Skin epidermis (tissue), 12 donors: ENCODE data around the gene USP47.

Experiments
- H3K27ac ChIP-seq, 21 experiments: fragments of 200-600 bp; sonication (generic) in 11 of 21; one replicate each; pipeline ENCODE4 v1.5.0; 2020; ENCODE audit warnings: mild to moderate bottlenecking in 3 of 21, inconsistent platforms in 2 of 21, moderate library complexity in 2 of 21
- H3K4me3 ChIP-seq, 7 experiments: fragments of 200-600 bp; sonication (generic) in 2 of 7; one replicate each; pipeline ENCODE4 v1.5.0; 2020; ENCODE audit warnings: inconsistent platforms in 2 of 7, mild to moderate bottlenecking in 2 of 7, moderate library complexity in 1 of 7

The USP47 gene

DNA sequence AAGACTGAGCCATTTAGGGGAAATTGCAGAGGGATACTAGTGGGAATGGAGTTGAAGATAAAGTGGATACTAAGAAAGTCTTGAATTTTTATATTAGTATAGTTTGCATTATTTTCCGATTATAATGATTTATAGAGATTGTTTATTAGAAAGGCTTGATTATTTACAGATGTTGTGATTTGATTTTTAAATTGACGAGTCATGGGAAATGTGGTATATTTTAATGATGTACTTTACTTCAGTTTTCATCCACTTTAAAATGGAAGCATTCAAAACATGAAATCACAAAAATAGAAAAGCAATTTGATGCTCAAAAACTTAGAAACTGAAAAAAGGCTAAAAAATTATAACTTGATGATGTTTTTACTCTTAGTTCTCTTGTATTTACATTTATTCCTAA lies 21.2 kb downstream of the USP47 start:
- no peak overlapping the region for H3K27ac ChIP-seq

DNA sequence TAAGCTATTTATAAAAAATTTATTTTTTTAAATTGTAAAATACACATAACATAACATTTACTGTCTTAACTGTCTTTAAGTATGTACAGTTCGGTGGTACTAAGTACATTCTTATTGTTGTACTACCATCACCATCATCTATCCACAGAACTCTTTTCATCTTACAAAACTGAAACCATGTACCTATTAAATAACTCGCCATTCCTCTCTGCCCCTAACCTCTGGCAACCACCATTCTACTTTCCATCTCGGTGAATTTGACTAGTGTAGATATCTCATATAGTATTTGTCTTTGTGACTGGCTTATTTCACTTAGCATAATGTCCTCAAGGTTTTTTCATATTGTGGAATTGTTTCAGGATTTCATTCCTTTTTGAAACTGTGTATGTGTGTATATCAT lies 22.6 kb downstream of the USP47 start:
- H3K27ac ChIP-seq: no peak overlapping the region
- H3K4me3 ChIP-seq: no peak overlapping the region

More for the DNA sequence above, 21.2 kb downstream of the USP47 start:
- H3K4me3 ChIP-seq: no peak overlapping the region

DNA sequence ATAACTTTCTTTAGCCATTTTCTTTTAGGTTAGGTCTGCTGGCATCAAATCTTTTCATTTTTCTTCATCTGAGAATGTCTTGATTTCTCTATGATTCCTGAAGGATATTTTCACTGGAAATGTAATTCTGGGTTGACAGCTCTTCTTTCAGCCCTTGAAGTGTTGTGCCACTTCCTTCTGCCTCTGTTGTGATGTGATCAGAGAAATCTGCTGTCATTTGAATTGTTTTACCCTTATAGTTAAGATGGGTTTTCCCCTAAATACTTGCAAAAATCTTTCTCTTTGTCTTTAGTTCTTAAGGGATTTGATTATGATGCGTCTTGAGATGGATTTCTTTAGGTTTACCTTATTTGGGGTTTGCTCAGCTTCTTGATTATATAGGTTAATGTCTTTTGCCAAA lies 23.0 kb downstream of the USP47 start:
- Histone ChIP-seq H3K4me3 (no peak overlapping the region), H3K27ac (no peak overlapping the region)

DNA sequence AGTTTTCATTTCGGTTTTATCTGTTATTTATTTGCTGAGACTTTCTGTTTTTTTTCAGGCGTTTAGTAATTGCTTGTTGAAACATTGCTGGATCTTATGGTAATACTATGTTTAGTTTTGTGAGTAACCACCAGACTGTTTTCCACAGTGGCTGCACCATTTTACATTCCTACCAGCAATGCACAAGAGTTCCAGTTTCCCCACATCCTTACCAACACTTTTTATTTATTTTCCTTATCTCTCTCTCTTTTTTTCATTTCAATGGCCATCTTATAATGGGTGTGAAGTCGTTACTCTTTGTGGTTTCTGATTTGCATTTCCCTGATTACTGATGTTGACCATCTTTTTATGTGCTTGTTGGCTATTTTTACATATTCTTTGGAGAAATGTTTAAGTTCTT lies 23.7 kb downstream of the USP47 start:
- H3K4me3 ChIP-seq: no peak overlapping the region
- H3K27ac ChIP-seq: no peak overlapping the region

DNA sequence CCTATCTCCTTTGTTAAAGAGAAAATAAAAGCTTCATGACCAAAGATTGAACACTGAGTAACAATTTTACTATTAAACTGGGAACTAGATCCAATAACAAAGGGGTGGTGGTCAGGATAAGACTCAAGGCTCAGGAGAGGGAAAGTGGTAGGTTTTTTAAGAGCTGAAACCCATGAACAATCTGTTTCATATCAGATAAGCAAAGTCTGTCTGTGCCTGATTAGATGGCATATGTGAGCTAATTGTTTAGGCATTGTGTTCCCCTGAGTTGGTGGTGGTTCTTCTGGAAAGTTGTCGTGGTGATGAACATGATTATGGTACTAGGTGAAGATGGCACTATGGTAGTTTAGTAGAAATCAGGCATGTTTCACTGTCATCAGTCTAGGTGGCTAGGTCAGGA lies 24.4 kb downstream of the USP47 start:
- Histone ChIP-seq H3K4me3 (no peak overlapping the region), H3K27ac (no peak overlapping the region)

DNA sequence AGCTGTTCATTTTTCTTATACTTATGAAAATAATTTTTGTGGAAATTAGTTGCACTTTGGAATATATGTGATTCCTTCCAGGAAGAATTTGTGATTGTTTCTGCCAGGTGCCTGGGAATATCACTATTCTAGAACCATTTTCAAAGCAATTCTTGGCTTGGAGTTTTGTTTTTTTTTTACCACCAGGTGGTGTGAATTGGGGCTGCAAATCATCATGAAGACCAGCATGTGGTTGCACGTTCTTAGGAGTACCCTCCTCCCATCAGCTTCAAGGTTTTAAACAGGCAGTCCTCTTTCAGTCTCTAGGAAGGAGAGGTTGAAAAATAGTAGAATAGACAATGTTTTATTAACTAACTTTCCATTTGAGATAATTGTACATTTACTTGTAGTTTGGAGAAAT lies 25.9 kb downstream of the USP47 start:
- no peak overlapping the region for H3K27ac ChIP-seq
- no peak overlapping the region for H3K4me3 ChIP-seq

DNA sequence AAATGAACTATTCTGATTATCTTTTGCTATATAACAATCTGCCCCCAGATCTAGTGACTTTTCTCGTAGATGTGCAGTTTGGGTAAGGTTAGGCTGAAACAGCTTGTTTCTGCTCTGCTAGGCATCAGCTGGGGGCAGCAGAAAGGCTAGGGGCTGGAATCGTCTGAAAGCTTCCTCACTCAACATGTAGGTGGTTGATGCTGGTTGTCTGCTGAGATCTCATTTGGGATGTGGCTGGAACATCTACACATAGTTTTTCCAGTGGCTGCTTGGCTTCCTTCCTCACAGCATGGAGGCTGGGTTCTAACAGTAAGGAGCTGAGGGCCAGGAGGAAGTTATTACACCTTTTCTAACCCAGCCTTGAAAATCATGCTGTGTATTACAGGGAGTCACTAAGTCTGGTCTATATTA lies 30.2 kb downstream of the USP47 start:
- no peak overlapping the region for H3K4me3 ChIP-seq
- H3K27ac ChIP-seq: no peak overlapping the region

DNA sequence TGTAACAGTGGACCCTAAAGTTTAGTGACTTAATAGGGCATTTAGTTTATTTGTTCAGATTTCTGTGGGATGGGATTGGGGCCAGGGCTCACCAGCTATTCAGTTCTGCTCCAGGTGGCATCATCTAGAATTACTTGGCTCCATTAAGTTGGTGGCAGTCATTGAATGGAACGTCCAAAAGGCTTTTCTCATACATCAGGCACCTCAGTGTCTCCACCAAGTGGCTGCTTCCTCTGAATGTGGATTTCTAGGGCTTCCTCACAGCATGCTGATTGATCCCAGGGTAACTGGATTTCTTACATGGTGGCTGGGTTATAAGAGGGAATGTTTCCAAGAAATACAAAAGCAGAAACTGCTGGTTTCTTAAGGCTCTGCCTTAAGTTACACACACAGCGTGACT lies 34.7 kb downstream of the USP47 start:
- Histone ChIP-seq H3K4me3 (no peak overlapping the region), H3K27ac (no peak overlapping the region)

DNA sequence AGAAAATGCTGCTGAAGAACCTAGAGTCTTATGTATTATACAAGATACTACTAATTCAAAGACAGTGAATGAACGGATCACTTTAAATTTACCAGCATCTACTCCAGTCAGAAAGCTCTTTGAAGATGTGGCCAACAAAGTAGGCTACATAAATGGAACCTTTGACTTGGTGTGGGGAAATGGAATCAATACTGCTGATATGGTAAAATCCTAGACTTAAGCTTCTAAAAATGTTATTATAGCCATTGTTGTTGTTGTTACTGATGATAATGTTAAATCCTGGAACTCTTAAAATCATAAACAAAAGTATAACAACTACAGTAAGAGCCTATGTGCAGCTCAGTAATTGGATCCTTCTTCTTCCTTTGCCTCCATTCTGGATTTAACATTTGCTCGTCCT lies 38.4 kb downstream of the USP47 start:
- no peak overlapping the region for H3K4me3 ChIP-seq
- no peak overlapping the region for H3K27ac ChIP-seq

DNA sequence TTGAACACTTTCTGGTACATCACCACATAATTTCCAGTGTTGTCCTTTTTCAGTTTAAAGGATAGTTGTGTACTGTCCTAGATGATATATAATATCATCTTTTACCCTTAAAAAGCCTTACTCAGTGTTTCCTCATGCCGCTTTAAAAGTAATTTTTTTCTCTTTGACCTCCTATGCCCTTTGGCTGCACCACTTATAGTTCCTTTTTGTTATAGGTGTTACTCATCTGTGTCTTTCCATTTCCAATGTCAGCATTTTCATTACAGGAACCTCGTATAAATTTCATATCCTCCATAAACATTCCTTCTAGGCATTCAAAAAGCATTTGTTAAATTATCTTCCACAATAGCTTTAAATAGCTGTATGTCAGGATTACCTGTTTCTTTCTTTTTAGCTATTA lies 40.8 kb downstream of the USP47 start:
- Histone ChIP-seq H3K27ac (no peak overlapping the region), H3K4me3 (no peak overlapping the region)

DNA sequence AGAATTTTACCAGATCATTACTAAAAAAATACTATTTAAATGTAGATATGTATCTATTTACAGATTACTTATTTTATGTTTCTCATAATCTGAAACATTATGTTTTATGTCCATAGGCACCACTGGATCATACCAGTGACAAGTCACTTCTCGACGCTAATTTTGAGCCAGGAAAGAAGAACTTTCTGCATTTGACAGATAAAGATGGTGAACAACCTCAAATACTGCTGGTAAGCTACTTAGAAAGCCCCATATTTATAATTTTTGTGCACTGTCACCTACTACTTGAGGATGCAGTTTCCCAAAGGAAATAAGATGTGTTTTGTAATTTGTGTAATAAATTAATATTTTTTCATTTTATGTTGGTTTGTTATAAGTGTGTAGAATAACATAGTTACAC lies 42.6 kb downstream of the USP47 start:
- no peak overlapping the region for H3K4me3 ChIP-seq
- no peak overlapping the region for H3K27ac ChIP-seq

DNA sequence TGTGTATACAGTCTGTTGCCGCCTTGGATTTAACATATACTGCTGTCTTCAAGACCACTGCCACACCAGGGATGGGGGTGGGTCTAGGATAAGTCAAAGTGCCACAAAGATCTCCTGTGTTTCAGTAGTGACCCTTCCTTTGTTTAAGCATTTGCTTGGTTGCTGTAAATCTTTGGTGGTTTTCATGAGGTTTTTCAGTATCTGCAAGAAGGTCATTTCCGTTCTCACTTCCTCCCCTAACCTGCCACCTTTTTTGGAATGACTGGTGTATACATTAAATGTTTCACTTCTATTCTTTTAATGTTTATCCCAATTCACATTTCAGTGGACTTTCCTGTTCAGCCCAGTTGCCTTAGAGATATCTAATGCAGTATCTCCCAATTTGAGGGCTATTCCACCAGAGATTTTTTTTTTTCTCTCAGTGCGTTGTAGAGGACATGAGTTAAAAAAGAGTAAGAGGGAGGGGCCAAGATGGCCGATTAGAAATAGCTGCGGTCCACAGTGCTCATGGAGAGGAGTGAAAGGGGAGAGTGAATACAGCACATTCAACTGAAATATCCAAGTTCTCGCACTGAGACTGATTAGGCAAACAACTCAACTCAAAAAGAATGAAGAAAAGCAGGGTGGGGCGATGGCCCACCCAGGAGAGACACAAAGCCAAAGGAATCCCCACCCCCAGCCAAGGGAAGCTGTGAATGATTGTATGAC lies 43.2 kb downstream of the USP47 start:
- no peak overlapping the region for H3K4me3 ChIP-seq
- no peak overlapping the region for H3K27ac ChIP-seq

DNA sequence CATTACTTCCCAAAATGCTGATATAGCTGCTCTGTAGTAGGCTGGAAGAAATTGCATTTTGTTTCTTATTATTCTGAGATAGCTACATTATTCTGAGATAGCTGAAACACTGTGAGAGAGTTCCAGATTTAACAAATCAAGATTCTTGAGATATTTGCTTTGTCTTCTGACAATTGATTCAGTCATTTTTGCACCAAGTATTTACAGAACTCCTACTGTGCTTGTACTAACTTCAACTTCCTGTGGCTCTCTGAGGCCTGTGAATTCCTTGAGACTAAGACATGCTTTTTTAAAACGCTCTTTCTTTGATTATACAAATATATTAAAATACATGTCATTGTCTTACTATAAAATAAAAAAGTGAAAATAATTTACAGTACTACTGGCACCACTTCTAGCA lies 52.7 kb downstream of the USP47 start:
- no peak overlapping the region for H3K27ac ChIP-seq
- H3K4me3 ChIP-seq: no peak overlapping the region

DNA sequence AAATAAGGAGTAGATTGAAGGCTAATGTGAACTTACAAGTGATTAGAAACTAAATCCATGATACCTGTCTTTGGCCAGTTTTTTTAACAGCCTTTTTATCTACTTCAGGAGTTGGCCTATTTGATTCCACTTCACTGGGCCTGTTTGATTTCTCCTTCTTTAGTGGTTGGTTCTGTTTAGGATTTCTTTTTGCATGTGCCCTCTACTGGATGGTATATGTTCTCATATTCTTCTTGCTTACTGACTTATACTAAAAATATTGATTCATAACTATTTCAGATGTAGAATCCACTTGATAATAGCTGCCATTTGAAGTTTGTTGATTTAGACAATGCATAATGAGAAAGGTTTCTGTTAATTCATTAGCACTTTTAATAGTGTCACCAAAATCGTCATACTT lies 53.9 kb downstream of the USP47 start:
- no peak overlapping the region for H3K27ac ChIP-seq
- no peak overlapping the region for H3K4me3 ChIP-seq

DNA sequence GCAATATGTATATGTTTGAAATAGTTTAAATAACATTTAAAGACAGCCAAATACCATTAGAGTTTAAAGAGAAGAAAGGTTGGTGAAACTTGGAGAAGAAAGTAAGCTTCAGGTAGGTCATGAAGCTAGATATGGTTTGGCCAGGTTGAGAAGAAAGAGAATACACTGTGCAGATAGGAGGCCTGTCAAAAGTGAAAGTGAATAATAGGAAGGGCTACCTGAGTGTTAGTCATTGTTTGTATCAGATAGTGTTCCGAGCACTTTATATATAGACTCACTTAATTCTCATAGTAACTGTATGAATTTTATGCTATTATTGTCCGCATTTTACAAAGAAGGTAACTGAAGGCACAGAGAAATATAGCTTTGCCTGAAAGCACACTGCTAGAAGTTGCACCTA lies 56.9 kb downstream of the USP47 start:
- no peak overlapping the region for H3K4me3 ChIP-seq

DNA sequence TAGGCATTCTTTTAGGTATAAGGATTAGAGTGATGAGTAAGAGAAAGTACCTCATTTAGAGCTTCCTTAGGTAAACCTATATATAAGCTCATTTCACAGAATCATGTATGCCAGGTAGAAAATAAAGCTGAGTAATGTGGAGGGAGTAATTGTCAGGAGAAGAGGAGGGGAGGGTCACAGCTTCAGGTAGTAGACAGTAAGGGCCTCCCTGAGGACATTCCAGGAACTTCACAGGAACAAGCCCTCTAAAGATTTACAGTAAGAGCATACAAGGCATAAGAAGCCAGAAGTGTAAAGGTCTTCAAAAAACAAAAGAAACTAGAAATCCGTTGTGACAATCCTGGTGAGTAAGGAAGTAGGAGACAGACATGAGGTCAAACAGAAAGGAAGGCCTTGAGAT lies 57.6 kb downstream of the USP47 start:
- H3K4me3 ChIP-seq: no peak overlapping the region
- H3K27ac ChIP-seq: no peak overlapping the region

More for the DNA sequence above, 56.9 kb downstream of the USP47 start:
- H3K27ac ChIP-seq: no peak overlapping the region

DNA sequence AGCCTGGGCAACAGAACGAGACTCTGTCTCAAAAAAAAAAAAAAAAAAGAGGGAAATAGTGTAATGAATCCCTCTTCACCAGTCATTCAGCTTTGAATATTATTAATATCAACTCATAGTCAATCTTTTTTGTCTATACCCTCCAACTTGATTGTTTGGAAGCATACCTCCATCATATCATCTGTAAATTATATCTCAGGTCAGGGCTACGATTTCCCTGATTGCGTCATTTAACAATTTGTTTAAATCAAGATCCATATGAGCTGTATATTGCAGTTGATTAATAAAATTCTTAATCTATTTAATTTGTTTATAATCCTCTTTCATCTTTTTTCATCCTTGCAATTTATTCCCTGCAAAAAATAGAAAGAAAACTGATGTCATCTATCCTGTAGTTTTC lies 60.2 kb downstream of the USP47 start:
- Histone ChIP-seq H3K27ac (no peak overlapping the region), H3K4me3 (no peak overlapping the region)

DNA sequence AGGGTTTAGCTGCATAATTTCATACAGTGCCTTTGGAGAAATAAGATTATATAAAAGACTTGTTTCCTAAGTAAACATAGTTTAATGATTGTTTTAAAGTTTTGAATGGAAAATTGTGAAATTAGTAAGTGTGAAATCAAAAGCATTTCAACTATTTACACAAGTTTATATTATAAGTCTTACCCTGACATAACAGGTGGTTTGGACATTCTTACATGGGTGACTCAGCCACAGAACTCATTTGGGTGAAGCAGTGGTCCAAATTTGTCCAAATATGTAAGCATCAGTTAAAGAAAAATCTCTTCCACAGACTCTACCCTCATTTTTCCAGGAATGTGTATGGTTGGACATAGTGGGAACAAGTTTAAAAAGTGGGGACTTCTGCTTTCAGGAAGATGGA lies 68.0 kb downstream of the USP47 start:
- H3K27ac ChIP-seq: no peak overlapping the region

DNA sequence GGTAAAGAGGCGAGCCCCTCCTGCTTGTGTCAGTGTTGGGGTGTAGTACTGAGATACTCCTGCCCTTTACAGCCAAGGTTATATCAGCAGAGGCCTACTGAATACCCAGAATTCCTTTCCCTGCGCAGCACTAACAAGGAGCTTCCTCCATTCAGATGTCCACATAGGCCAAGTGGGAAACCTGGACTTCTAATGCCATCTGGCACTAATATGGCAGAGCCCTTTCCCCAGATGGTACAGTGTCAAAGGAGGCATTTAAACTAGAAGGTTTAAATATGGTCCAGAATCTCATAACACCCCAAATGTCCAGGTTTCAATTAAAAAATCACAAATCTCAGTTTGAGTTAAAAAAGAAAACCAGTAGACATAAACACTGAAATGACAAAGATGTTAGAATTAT lies 68.8 kb downstream of the USP47 start:
- no peak overlapping the region for H3K4me3 ChIP-seq
- no peak overlapping the region for H3K27ac ChIP-seq

More for the DNA sequence above, 68.0 kb downstream of the USP47 start:
- H3K4me3 ChIP-seq: no peak overlapping the region

DNA sequence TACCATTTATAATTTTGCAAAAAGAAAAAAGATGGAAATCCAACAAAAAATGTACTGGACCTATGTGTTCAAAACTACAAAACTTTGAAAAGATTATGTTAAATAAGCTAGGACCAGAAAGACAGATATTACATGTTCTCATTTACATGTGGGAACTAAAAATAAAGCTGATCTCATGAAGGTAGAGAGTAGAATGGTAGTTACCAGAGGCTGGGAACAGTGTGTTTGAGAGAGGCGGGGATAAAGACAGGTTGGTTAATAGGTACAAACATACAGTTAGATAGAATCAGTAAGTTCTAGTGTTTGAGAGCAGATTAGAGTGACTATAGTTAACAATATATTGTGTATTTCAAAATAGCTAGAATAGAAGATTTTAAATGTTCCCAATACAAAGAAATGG lies 71.6 kb downstream of the USP47 start:
- Histone ChIP-seq H3K4me3 (no peak overlapping the region), H3K27ac (no peak overlapping the region)

DNA sequence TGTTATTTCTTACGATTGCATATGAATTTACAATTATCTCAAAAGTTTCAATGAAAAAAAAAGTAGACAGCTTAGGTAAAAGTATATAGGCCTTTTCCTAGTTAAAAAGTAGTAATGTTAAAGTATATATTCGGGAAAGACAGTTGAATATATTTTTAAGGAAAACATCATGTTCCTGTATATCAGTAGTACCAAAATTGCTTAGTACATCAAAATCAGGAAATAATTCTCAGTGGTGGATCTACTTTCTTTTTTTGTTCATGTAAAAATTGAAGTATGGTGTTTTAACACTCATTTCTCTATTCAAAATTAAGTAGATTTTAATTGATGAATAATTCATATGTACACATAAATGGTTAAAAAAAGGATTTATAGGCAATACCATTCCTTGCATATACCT lies 73.9 kb downstream of the USP47 start:
- Histone ChIP-seq H3K27ac (no peak overlapping the region), H3K4me3 (no peak overlapping the region)

DNA sequence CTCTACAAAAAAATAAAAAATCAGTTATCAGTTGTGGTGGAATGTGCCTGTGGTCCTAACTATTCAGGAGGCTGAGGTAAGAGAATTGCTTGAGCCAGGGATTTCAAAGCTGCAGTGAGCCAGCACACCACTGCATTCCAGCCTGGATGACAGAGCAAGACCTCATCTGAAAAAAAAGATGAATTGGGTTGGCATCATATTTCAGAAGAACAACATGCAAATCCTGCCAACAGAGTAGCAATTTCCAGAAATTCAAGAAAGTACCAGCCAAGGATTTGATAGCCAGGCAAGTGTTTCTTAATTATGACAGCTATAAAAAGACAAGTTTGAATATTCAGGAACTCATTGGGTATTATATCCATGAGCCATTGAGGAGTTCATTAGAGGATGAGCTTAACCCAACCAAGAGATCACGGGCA lies 75.2 kb downstream of the USP47 start:
- Histone ChIP-seq H3K27ac (no peak overlapping the region), H3K4me3 (no peak overlapping the region)
